MG63 (cell line): ENCODE results near the gene STYXL1. TPM values are rescaled to one million over a fixed set of nuclear protein-coding genes. Genes with fewer than 3 reads are reported as not detected.

Experiments
- DNase-seq: peaks from one replicate; pipeline ENCODE4 v3.0.0-alpha.2; 2020
- H3K27me3 ChIP-seq: fragments of 250-450 bp; sonication (Bioruptor Pico); 2 replicates; pipeline ENCODE4 v1.5.1; 2020; ENCODE audit warnings: mild to moderate bottlenecking, moderate library complexity
- H3K36me3 ChIP-seq: fragments of 250-450 bp; sonication (Bioruptor Pico); 2 replicates; pipeline ENCODE4 v1.5.1; 2020; ENCODE audit warnings: mild to moderate bottlenecking, moderate library complexity
- H3K4me3 ChIP-seq: fragments of 250-450 bp; sonication (Bioruptor Pico); 2 replicates; pipeline ENCODE4 v1.5.1; 2020; ENCODE audit warnings: mild to moderate bottlenecking, moderate library complexity
- H3K9me3 ChIP-seq: fragments of 250-450 bp; sonication (Bioruptor Pico); 2 replicates; pipeline ENCODE4 v1.5.1; 2020; ENCODE audit warnings: mild to moderate bottlenecking, moderate library complexity
- total RNA-seq: library from RNA; depleted of rRNA; stranded (reverse); fragments of >200 nt; shearing (Covaris generic); gene quantifications from 2 replicates; pipeline ENCODE4 v1.2.3, GENCODE V29; 2014; ENCODE audit warnings: low replicate concordance

Gene STYXL1
- total RNA-seq, 1 experiment from 2014 or later, result 47.9 TPM

GRCh38 chr7:75981203-75981452 lies 66.7 kb downstream of the STYXL1 start:
- DNase-seq, result no peak
- H3K36me3 ChIP-seq, result no peaks in the 10 kb centered on the region; the same call in 1 of the 2 replicates

GRCh38 chr7:75980430-75981202 lies 67.2 kb downstream of the STYXL1 start:
- Histone ChIP-seq H3K27me3 (no peaks in the 10 kb centered on the region), H3K9me3 (no peaks in the 10 kb centered on the region), H3K36me3 (no peaks in the 10 kb centered on the region; the same call in 1 of the 2 replicates), H3K4me3 (no peak overlapping the region)
- DNase-seq, result no peak

More at GRCh38 chr7:75981203-75981452, 66.7 kb downstream of the STYXL1 start:
- H3K27me3 ChIP-seq, result no peaks in the 10 kb centered on the region
- no peaks in the 10 kb centered on the region for H3K9me3 ChIP-seq
- no peak overlapping the region for H3K4me3 ChIP-seq

DNA sequence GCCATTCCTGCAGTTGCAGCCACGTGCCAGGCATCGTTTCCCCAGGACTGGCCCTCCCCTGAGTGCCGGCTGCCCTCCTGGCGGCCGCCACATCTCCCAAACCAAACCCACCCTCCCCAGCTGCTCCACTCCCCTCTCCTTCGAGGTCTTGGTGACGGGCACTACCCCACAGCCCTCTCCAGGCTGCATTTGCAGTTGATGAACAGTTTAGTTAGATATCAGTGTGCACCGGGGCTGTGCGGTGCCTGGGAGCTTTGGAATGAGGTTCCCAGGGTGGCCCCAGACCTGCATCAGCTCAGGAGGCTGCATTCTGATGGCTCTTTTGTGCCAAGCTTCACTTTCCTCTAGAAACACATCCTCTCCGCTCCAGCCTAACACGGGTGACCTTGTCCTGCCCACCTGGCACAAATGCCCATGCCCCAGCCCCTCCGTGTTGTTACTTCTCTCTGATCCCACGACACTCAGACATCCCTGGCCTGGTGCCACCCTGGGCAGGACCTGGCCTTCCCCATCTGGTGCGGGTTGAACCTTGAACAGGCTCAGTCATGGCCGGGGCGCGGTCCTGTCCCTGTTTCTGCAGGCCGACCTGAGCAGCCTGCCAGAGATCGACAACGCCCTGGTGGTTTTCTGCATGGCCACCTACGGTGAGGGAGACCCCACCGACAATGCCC lies 67.9 kb downstream of the STYXL1 start:
- DNase-seq, result no peak
- H3K36me3 ChIP-seq, result no peaks in the 10 kb centered on the region
- no peaks in the 10 kb centered on the region for H3K9me3 ChIP-seq

DNA sequence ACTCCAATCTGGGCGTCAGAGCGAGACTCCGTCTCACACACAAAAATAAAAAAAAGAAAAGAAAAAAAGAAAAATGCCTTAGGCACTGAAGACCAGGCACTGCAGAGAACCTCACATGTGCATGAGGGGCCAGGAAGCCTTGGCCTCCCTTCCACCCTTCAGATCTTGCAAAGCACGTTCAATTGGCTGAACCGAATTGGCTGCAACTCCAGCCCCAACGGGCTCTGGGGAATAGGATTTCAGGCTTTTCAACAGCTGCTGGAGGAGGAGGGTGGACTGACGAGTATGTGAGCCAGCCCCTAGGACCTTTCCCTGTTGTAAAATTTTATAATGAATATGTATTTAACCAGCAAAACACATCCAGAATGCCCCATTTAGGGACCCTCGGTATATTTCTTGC lies 70.1 kb downstream of the STYXL1 start:
- Histone ChIP-seq H3K27me3 (no peaks in the 10 kb centered on the region), H3K36me3 (no peaks in the 10 kb centered on the region), H3K9me3 (no peaks in the 10 kb centered on the region), H3K4me3 (no peak overlapping the region)
- no peak for DNase-seq

More for the DNA sequence above, 67.9 kb downstream of the STYXL1 start:
- H3K4me3 ChIP-seq, result no peak overlapping the region
- no peaks in the 10 kb centered on the region for H3K27me3 ChIP-seq

DNA sequence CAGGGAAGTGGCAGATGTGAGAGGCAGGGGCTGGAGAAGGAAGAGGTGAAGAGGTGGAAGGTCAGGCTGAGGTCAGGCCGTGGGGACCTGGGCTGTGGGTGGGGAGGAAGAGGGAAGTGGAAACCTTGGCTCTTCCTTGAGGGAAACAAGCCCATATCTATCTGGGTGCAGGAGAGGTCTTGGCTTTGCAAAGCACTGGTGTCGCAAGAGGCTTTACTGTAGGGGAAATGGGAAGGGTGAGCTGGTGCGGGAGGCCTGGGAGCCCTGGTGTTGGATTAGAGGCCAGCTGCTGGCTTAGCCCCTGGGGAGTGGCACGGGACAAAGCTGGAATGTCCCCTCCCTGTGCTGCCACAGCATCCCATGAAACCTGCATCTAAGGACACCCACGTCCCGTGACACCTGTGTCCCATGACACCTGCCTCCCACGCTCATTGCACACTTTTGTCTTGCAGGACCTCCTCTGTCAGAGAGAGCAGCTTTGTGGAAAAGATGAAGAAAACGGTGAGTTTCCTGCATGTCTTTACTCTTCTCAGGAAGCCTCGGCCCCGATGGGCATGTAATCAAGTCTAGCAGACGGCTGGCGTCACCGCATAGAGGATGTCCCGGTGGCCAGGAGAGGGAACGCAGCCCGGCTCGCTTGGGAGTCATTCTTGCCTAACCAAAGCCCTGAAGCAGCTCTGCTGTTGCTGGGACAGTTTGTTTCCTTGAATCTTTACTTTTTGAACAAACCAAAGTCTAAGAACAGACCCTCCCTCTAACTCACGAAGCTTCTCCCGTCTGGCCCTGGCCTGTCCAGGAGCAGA lies 75.6 kb downstream of the STYXL1 start:
- H3K9me3 ChIP-seq, result no peaks in the 10 kb centered on the region
- no peaks in the 10 kb centered on the region for H3K36me3 ChIP-seq
- H3K27me3 ChIP-seq, result no peaks in the 10 kb centered on the region
- no peak overlapping the region for H3K4me3 ChIP-seq
- DNase-seq, result no peak

- H3K4me3 ChIP-seq, result no peak overlapping the region
- no peak for DNase-seq
- H3K36me3 ChIP-seq, result no peaks in the 10 kb centered on the region
- no peaks in the 10 kb centered on the region for H3K27me3 ChIP-seq
- no peaks in the 10 kb centered on the region for H3K9me3 ChIP-seq
Measured at GRCh38 chr7:75971309-75971960, 76.4 kb downstream of the STYXL1 start.

GRCh38 chr7:75969704-75970498 lies 77.9 kb downstream of the STYXL1 start:
- Histone ChIP-seq H3K36me3 (no peaks in the 10 kb centered on the region), H3K4me3 (no peak overlapping the region), H3K9me3 (no peaks in the 10 kb centered on the region), H3K27me3 (no peaks in the 10 kb centered on the region)
- DNase-seq, result no peak

- Histone ChIP-seq H3K27me3 (no peaks in the 10 kb centered on the region), H3K36me3 (no peaks in the 10 kb centered on the region), H3K4me3 (no peak overlapping the region), H3K9me3 (no peaks in the 10 kb centered on the region)
- no peak for DNase-seq
Measured at GRCh38 chr7:75969182-75969581, 78.6 kb downstream of the STYXL1 start.

DNA sequence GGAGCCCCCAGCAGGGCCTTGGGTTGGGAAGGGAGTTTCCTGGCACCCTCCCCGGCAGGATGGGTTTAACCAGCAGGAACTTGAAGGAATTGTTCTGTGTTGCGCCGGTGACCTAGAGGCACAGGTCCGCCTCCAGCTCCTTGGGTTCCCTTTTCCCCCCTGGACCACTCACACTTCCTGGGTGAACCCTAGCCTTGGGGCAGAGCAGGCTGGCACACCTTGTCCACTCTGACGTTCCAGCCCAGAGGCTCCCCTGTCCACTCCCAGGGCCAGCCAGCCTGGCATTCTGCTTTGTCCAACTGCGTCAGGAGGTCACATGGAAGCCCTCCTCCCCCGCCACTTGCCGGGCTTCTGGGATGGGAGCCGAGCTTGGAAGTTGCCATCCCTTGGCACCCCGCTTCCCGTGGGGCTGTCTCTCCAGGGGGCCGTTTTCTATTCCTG lies 79.2 kb downstream of the STYXL1 start:
- no peaks in the 10 kb centered on the region for H3K36me3 ChIP-seq
- no peak overlapping the region for H3K4me3 ChIP-seq
- H3K9me3 ChIP-seq, result no peaks in the 10 kb centered on the region
- H3K27me3 ChIP-seq, result no peaks in the 10 kb centered on the region
- DNase-seq, result no peak

- Histone ChIP-seq H3K9me3 (no peaks in the 10 kb centered on the region), H3K4me3 (no peak overlapping the region), H3K36me3 (no peaks in the 10 kb centered on the region), H3K27me3 (no peaks in the 10 kb centered on the region)
- no peak for DNase-seq
Measured at GRCh38 chr7:75968012-75968411, 79.8 kb downstream of the STYXL1 start.

DNA sequence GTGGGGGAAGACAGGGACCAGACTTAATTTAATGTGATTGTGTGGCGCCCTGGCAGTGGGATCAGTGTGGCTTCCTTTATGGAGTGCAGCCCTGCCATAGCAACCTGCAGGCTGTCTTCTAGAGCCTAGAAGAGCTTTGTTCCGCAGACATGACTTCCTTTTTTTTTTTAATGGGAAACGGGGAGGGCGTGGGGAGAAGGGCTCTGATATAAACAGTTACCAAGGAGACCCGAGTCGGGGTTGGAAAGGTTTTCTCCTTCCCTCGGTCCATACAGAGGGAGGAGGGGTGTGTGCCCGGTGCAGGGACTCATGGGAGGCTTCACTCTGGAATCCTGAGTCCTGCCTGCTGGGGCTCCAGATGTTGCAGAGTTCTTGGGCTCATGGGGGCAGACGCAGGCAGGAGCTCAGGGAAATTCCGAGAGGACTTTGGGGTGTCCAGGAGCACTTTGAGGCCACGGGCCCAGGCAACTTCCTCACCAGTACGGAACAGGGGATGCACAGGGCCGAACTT lies 80.3 kb downstream of the STYXL1 start:
- no peak for DNase-seq
- Histone ChIP-seq H3K4me3 (no peak overlapping the region), H3K36me3 (no peaks in the 10 kb centered on the region), H3K9me3 (no peaks in the 10 kb centered on the region), H3K27me3 (no peaks in the 10 kb centered on the region)

DNA sequence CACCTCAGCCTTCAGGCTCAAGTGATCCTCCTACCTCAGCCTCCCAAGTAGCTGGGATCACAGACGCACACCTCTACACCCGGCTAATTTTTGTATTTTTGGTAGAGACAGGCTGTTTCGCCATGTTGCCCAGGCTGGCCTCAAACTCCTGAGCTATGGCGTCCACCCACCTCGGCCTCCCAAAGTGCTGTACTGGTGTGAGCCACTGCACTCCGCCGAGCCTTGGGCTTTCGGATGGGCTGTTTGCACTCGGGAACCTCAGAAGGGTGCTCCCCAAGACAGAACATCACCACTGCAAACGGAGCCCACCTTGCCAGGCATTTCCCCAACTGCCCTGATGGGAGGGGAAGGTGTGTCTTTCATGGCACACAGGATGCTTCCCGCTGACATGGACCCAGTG lies 80.7 kb downstream of the STYXL1 start:
- Histone ChIP-seq H3K36me3 (no peaks in the 10 kb centered on the region), H3K9me3 (no peaks in the 10 kb centered on the region), H3K4me3 (no peak overlapping the region), H3K27me3 (no peaks in the 10 kb centered on the region)
- no peak for DNase-seq

DNA sequence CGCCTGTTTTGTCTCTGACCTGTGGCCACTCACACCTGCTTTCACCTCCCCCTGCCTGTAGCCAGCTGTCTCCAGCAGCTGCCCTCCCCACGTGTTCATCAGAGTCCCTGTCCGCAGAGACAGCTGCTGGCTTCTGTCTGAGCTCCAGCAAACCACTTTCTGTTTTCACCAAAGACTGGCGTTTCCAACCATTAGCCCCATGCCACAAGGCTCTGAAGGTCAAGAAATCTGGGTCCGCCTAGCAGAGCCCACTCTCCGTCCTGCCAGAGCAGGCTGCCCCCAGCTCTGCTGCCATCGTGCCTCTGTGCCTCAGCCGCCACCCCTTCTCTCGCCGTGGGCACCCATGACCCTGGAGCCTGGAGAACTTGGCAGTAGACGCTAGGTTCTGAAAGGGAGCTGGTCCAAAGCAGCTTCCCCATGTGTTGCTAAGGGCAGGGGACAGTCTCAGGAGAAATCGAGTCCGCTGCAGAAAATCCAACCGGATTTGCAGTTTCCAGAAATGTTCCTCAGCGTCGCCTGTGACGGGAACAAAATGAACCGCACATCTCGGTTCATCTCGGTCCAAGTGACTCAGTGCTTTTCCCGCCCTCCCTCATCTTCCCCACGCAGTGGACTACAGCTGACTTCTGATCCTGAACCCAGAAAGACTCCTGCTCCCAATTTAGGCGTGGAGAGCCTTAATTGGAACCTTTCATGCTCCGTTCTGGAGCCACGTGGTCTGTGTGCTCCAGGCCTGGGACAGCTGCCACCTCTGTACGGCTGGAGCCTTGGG lies 81.4 kb downstream of the STYXL1 start:
- no peaks in the 10 kb centered on the region for H3K9me3 ChIP-seq
- no peak overlapping the region for H3K4me3 ChIP-seq
- no peaks in the 10 kb centered on the region for H3K27me3 ChIP-seq
- H3K36me3 ChIP-seq, result no peaks in the 10 kb centered on the region
- DNase-seq, result no peak

GRCh38 chr7:75965617-75966016 lies 82.2 kb downstream of the STYXL1 start:
- Histone ChIP-seq H3K9me3 (no peaks in the 10 kb centered on the region), H3K4me3 (no peak overlapping the region), H3K27me3 (no peaks in the 10 kb centered on the region), H3K36me3 (no peaks in the 10 kb centered on the region)
- DNase-seq, result no peak

GRCh38 chr7:75963381-75963995 lies 84.3 kb downstream of the STYXL1 start:
- Histone ChIP-seq H3K4me3 (no peak overlapping the region), H3K9me3 (no peaks in the 10 kb centered on the region), H3K36me3 (no peaks in the 10 kb centered on the region), H3K27me3 (no peaks in the 10 kb centered on the region)
- no peak for DNase-seq
